Adrenal gland (tissue), 5 donors: Measurements from ENCODE around the gene PTGIS.

Source experiments
- POLR2A ChIP-seq, 2 donors: fragments of 450-650 bp; IDR thresholded peaks; one replicate each; pipeline ENCODE4 v1.6.1; 2017; ENCODE audit warnings: antibody characterized with exemption in 2 of 2, mild to moderate bottlenecking in 2 of 2, moderate library complexity in 1 of 2
- TF ChIP-seq, protein P1 (sequence below), 6 experiments: fragments of 450-650 bp in 4 of 6; fragments of 200-600 bp in 2 of 6; sonication (generic) in 1 of 6; IDR thresholded peaks; 1 replicate in 5 of 6; 2 replicates in 1 of 6; pipeline versions ENCODE4 v1.5.1 to v1.8.0; 2016 to 2021; ENCODE audit warnings: antibody characterized with exemption in 6 of 6, mild to moderate bottlenecking in 2 of 6, moderate library complexity in 1 of 6
- donor health status: DM: no; HTN: no; CAD: no.

DNA sequence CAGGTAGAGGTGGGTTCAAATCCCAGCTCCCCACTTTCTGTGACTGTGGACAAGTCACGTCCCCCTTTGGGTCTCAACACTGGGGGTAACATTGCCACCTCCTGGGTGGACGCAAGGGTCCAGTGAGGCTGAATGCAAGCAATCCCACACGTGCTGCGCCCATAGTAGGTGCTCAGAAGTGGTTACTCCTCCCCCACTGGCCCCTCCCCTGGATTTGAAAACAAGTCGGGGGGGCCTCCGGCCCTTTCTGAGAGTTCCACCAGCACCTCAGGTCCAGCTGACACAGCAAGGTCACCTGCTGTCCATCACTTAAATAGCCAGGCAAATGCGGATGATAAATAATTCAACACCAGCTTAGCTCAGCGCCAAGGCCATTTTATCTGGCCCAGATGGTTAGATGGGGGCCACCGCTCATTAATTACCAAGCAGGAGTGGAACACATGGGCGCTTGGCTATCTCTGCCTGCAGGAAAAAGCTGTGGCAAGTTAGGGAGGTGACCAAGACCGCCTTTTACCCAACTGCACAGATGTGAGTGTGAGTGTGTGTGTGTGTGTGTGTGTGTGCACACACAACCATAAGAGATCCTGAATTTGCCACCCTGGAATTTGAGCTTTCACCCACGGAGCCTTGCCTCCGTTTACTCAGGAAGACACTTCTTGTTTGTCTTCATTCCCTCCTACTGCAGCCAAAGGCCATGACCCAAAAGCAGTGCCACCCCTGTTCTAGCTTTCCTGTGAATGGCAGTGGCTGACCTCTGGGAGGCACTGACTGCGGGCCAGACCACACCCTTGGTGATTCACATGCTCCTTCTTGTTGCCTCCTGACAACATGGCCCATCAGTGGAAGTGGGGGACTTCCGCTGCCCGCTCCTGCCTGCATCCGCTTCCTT, 50.8 kb downstream of the PTGIS start:
- TF ChIP-seq, protein P1, sequence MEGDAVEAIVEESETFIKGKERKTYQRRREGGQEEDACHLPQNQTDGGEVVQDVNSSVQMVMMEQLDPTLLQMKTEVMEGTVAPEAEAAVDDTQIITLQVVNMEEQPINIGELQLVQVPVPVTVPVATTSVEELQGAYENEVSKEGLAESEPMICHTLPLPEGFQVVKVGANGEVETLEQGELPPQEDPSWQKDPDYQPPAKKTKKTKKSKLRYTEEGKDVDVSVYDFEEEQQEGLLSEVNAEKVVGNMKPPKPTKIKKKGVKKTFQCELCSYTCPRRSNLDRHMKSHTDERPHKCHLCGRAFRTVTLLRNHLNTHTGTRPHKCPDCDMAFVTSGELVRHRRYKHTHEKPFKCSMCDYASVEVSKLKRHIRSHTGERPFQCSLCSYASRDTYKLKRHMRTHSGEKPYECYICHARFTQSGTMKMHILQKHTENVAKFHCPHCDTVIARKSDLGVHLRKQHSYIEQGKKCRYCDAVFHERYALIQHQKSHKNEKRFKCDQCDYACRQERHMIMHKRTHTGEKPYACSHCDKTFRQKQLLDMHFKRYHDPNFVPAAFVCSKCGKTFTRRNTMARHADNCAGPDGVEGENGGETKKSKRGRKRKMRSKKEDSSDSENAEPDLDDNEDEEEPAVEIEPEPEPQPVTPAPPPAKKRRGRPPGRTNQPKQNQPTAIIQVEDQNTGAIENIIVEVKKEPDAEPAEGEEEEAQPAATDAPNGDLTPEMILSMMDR (IDR thresholded peaks at IDR 0.05) = no peak
- TF ChIP-seq POLR2A (IDR thresholded peaks at IDR 0.05) = no peak
